Activated CD8-positive, alpha-beta memory T cell treated with anti-CD3 and anti-CD28 coated beads for 36 hours (primary cell): Measurements from ENCODE around the gene RBM10. TPM values are rescaled to one million over a fixed set of nuclear protein-coding genes. Genes with fewer than 3 reads are reported as not detected.
"Not testable (repeated sequence)": the region's sequence is repeated elsewhere in the genome, so short reads cannot be mapped to it uniquely, and the experiment has no call there.

Experiments
- CTCF ChIA-PET: fragments of 350-600 bp; sonication (Branson Sonifier 250); formaldehyde crosslinking; loops from one replicate; lab custom pipeline; 2021; ENCODE audit warnings: antibody characterized with exemption; lab: Charles Lee
- POLR2A ChIA-PET: fragments of 350-600 bp; sonication (Branson Sonifier 250); formaldehyde crosslinking; loops from one replicate; lab custom pipeline; 2021; ENCODE audit warnings: antibody characterized with exemption; lab: Charles Lee
- total RNA-seq, 2 experiments: library from RNA; stranded (reverse); gene quantifications; one replicate each; pipeline ENCODE4 v1.2.3, GENCODE V29; 2021

Gene RBM10, protein sequence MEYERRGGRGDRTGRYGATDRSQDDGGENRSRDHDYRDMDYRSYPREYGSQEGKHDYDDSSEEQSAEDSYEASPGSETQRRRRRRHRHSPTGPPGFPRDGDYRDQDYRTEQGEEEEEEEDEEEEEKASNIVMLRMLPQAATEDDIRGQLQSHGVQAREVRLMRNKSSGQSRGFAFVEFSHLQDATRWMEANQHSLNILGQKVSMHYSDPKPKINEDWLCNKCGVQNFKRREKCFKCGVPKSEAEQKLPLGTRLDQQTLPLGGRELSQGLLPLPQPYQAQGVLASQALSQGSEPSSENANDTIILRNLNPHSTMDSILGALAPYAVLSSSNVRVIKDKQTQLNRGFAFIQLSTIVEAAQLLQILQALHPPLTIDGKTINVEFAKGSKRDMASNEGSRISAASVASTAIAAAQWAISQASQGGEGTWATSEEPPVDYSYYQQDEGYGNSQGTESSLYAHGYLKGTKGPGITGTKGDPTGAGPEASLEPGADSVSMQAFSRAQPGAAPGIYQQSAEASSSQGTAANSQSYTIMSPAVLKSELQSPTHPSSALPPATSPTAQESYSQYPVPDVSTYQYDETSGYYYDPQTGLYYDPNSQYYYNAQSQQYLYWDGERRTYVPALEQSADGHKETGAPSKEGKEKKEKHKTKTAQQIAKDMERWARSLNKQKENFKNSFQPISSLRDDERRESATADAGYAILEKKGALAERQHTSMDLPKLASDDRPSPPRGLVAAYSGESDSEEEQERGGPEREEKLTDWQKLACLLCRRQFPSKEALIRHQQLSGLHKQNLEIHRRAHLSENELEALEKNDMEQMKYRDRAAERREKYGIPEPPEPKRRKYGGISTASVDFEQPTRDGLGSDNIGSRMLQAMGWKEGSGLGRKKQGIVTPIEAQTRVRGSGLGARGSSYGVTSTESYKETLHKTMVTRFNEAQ
- 10 to 100 TPM; 67.1 to 68.1 TPM for total RNA-seq

DNA sequence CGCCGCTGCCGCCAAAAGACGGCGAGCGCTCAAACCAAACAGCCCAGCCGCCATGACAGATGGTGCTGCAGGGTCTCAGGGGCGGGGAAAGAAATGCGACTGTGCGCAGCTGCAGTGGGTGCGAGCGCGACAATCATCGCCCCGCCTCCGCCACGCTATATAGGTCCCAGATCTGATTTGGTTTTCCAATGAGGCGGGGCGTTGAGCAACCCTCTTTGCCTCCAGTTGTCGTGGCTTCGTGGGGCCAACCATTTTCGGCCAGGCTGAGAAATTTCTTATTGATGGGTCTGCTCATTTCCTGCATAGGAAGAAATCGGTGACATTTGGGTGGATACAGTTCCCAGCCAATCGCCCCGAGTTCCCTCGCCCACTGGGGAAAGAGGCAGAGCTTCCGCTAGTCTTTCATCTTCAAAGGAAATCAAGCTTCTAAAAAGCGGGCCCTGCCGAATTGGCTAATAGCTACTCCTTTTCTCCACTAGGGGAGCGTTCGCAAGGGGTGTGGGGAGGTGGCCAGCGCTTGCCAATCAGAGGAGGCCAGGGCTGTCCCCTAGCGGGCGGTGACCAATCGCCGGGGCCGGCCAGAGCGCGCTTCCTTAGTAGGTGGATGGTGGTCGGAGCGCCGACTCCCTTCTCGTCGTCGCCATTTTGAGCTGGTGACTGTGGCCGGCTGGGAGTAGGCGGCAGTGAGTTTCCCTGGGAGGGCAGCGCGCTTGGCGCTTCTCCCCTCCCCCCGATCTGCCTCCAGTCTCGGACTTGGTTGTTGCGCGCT is at the start of gene RBM10, which contains the start of gene NDUFB11:
RBM10 (plus strand) TSS at position 596 of the 769 bp plus-strand sequence. CDS start 2,261 bp downstream, outside the sequence.
NDUFB11 (minus strand) TSS at position 77 of the 769 bp plus-strand sequence; CDS start at position 54, 23 bp downstream.
- CTCF ChIA-PET, result interaction anchor here (1.1 to 1.5 kb wide), 5 partner anchors 9 to 378 kb away, joined by 3 to 7 read pairs (median 4); no protein-coding TSS in a partner anchor
- POLR2A ChIA-PET, result interaction anchor here (0.6 to 2.9 kb wide), 6 partner anchors 10 to 514 kb away, joined by 3 to 18 read pairs (median 5); partner anchors contain the start of gene UXT

DNA sequence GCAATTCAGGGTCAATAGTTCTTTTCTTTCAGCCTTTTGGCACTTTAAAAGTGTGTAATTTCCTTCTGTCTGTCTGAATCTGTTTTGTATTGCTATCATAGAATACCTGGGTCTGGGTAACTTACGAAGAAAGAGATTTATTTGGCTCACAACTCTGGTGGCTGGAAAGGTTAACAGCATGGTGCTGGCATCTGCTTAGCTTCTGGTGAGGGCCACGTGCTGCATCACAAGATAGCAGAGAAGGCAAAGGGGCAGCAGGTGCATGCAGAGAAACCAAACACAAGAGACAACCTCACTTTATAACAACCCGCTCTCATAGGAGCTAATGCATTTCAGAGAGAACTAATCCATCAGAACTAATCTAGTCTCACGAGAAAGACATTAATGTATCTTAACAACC is 48.0 kb upstream of the RBM10 start:
- CTCF ChIA-PET, result no interaction called here
- POLR2A ChIA-PET, result no interaction called here

DNA sequence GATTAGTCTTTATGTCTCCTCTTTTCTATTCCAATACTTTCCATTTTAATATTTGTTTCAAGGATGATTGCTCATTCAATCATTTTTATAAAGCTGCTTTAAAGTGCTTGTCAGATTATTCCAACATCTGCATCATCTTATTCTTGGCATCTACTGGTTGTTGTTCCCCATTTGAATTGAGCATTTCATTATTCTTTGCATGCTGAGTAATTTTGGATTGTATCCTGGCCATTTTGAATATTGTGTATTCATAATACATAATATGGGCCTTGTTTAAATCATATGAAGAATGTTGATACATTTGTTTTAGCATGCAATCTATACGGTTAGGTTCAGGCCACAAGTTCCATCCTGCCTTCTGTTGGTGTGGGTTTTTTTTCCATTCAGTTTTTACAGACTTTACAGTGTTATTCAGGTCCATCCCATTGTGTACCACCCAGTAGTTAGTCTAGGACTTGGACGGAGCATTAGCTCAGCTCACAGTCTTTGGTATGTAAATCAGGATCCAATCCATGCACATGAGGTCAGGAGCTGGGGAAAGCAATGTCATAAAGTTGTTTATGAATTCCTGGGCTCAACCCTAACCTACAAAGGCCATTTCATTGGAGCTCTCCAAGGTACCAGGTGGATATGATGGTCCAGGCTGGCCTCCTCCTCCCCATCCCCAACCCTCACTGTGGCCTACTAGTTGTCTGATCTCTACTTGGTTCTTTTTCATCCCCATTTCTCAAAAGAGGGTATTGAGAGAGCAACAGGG is 46.5 kb upstream of the RBM10 start:
- ChIA-PET POLR2A (no interaction called here), CTCF (no interaction called here)

DNA sequence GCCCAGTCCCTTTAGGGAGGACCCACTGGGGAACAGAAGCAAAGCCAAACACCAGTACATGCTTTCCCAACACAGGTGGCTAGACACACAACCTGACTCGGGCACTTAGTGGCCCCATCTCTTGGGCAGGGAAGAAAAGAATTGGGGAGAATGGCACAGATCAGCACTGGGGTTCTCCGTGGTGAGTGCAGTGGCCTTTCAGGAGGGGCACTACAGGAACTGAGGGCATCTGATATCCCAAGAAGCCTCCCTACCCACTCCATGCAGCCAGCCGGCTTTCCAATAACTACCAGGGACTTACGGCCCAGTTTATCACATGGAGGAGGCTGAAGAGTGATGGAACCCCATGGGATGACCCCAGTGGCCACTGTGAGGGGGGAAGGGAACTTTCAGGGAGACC is 43.8 kb upstream of the RBM10 start:
- ChIA-PET POLR2A (no interaction called here), CTCF (no interaction called here)

DNA sequence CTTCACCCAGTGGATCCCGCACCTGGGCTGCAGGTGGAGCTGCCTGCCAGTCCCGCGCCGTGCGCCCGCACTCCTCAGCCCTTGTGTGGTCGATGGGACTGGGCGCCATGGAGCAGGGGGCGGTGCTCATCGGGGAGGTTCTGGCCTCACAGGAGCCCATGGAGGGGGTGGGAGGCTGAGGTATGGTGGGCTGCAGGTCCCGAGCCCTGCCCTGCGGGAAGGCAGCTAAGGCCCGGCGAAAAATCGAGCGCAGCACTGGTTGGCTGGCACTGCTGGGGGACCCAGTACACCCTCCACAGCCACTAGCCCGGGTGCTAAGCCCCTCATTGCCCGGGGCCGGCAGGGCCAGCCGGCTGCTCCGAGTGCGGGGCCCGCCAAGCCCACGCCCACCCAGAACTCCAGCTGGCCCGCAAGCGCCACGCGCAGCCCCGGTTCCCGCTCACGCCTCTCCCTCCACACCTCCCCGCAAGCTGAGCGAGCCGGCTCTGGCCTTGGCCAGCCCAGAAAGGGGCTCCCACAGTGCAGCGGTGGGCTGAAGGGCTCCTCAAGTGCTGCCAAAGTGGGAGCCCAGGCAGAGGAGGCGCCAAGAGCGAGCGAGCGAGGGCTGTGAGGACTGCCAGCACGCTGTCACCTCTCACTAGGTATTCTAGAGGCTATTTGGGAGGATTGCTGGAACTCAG is 33.9 kb upstream of the RBM10 start:
- CTCF ChIA-PET, POLR2A ChIA-PET: not testable (repeated sequence)

DNA sequence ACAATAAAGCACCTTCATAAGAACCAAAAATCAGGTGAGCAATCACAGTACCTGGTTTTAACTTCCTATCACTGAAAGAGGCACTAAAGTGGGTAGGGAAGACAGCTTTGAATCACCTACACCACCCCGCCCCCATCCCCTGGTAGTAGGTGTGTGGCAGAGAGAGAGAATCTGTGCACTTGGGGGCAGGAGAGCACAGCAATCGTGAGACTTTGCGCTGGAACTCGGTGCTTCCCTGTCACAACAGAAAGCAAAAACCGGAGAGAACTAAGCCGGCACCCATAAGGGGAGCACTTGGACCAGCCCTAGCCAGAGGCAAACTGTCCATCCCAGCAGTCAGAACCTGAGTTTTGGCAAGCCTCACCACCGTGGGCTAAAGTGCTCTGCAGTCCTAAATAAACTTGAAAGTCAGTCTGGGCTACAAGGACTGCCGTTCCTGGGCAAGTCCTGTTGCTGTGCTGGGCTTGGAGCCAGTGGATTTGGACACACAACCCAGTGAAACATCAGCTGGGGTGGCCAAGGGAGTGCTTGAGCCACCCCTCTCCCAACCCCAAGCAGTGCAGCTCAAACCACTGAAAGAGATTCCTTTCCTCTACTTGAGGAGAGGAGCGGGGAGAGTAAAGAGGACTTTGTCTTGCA is 32.6 kb upstream of the RBM10 start:
- ChIA-PET CTCF (no interaction called here), POLR2A (no interaction called here)

DNA sequence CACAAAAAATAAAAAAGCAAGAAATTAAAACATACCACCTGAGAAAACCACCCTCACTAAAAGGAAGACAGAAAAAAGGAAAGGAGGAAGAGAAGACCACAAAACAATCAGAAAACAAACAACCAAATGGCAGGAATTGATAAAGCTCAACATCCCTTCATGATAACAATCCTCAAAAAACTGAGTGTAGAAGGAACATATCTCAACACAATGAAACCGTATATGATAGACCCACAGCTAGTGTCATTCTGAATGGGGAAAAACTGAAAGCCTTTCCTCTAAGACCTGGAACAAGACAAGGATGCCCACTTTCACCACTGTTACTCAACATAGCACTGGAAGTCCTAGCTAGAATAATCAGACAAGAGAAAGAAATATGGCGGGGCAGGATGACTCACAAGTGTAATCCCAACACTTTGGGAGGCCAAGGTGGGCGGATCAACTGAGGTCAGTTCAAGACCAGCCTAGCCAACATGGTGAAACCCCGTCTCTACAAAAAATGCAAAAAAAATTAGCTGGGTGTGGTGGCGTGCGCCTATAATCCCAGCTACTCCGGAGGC is 28.4 kb upstream of the RBM10 start:
- CTCF ChIA-PET, POLR2A ChIA-PET: not testable (repeated sequence)

DNA sequence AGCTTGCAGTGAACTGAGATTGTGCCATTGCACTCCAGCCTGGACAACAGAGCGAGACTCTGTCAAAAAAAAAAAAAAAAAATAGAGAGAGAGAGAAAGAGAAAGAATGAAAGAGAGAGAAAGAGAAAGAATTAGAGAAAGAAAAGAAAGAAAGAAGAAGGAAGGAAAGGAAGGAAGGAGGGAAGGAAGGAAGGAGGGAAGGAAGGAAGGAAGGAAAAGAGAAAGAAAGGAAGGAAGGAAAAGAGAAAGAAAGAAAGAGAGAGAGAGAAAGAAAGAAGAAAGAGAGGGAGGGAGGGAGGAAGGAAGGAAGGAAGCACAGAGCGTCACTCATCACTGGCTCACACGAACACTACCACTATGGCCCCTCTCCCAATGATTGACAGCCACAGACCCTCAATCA is 20.6 kb upstream of the RBM10 start:
- CTCF ChIA-PET, POLR2A ChIA-PET: not testable (repeated sequence)

DNA sequence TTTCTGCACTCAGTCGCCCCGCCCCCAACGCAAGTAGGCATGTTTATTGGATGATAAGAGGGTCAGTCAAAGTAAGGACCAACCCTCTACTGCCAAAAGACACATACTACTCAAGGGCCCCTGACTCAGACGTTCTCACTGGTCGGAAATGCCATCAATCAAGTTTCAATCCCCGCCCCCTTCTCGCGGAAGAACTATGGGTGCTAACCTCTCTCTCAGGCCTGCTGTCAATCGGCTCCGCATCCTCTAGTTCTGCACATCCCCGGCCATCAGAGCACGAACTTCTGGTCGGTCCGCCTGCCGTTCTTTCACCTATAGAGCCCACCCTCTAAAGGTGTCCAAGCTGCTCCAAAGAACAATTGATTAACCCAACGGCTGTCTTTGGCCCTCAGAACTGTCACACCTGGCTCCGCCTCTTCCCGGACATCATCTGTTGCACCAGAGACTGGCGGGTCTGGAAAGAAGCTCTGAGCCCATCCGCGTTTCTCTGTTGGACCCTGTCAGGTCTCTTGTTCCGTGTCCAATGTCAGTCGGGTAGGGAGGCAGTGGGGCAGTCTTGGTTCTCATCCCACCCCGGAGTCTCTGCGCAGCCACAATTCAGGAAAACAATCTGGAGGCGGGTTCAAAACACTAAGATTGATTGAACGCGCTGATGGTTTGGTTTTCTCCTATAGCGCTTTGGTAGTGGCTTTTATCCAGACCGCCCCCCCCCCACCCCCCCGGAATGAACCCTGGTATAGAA is 15.7 kb upstream of the RBM10 start:
- ChIA-PET CTCF (no interaction called here), POLR2A (interaction anchor here (0.6 to 2.6 kb wide), 4 partner anchors 10 to 62 kb away, joined by 3 to 18 read pairs (median 4); partner anchors contain the start of genes NDUFB11 and RBM10)

DNA sequence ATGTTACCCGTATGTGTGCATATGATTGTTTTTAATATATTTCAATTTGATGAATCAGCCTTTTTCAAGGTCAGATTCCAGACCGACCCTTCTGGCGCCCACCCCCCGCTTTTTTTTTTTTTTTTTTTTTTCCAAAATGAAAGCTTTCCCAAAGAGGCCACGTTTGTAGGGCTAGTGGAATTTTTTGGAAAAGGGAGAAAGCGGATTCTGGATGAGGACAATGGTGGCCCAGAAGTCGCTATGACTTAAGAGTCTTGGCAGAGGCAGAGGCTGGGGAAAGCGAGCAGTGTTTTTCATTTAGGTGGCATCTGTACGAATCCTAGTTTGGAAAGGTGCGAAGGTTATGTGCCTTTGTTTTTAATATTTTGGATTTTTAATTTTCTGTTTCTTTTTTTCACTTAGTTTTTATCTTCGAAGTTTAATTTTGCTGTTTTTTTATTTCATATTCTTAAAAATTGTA is 15.1 kb upstream of the RBM10 start:
- ChIA-PET POLR2A (interaction anchor here (0.6 to 2.6 kb wide), 4 partner anchors 10 to 61 kb away, joined by 3 to 18 read pairs (median 4); partner anchors contain the start of genes NDUFB11 and RBM10), CTCF (no interaction called here)

DNA sequence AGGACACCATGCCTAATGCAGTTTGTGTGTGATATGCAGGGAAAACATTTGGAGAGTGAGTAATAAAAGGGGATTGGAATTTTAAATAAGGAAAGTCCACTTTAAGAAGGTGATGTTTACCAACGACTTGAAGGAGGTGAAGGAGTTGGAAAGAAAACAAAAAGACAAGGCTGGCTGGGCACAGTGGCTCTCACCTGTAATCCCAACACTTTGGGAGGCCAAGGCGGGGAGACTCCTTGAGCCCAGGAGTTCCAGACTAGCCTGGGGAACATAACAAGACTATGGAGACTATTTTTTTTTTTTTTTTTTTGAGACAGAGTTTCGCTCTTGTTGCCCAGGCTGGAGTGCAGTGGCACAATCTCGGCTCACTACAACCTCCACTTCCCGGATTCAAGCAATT is 11.5 kb upstream of the RBM10 start:
- ChIA-PET POLR2A (no interaction called here), CTCF (no interaction called here)

DNA sequence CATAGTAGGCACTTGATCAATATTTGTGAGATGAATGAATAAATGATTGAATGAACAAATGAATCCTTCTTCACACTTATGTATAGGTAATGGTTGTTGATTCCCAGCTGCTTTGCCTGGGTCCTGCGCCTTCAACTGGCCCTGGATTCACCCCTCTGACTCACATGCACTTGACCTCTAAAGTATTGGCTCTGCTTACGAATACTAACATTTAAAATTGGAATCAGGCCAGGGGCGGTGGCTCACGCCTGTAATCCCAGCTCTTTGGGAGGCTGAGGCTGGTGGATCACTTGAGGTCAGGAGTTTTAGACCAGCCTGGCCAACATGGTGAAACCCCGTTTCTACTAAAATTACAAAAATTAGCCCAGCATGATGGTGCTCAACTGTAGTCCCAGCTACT is 9.4 kb upstream of the RBM10 start:
- CTCF ChIA-PET, POLR2A ChIA-PET: not testable (repeated sequence)

DNA sequence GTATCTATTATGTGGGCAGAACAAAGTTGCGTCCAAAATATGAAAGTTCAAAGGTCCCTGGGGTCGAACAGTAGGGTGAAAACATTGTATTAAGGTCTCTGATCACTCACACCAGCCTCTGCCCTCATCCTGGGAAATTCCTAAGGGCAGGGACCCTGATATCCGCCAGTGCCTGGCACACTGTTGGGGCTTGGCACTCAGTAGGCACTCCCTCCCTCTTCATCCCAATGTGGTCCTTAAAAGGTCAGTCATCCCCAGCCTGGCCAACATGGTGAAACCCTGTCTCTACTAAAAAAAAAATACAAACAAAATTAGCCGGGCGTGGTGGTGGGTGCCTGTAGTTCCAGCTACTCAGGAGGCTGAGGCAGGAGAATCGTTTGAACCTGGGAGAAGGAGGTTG is 6.8 kb upstream of the RBM10 start:
- ChIA-PET CTCF (no interaction called here), POLR2A (no interaction called here)

DNA sequence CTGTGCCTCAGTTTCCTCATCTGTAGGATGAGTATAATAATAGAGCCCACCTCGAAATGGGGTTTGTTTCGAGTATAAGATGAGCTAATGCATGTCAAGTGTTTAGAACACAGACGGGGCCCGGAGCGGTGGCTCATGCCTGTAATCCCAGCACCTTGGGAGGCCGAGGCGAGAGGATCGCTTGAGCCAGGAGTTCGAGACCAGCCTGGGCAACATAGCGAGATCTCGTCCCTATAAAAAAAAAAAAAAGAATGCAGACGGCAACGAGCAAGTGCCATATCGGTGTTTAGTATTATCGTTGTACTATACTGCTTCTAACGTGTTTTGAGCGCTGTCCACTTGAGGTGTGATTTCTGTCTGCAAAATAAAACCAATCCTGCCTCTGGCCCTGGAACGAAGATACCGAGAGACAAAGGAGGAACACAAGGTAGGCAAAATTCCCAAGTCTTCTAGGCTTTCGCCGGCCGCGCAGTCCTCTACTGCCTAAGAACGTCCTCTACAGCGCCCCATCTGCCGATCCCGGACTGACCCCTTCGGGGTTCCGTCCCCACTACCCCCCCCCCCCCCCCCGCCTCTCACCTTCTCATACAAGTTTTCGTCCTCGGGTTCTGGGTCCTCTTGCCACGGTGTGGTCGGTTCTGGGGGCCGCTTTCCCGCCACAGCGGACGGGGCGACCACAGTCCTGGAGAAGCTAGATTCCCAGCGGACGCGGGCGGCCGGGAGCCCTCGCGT is 961 bp upstream of the RBM10 start:
- POLR2A ChIA-PET, result interaction anchor here (0.7 to 2.9 kb wide), 4 partner anchors 9 to 123 kb away, joined by 5 to 18 read pairs (median 6); no protein-coding TSS in a partner anchor
- CTCF ChIA-PET, result interaction anchor here (0.7 to 1.5 kb wide), 5 partner anchors 9 to 379 kb away, joined by 3 to 7 read pairs (median 3); no protein-coding TSS in a partner anchor

DNA sequence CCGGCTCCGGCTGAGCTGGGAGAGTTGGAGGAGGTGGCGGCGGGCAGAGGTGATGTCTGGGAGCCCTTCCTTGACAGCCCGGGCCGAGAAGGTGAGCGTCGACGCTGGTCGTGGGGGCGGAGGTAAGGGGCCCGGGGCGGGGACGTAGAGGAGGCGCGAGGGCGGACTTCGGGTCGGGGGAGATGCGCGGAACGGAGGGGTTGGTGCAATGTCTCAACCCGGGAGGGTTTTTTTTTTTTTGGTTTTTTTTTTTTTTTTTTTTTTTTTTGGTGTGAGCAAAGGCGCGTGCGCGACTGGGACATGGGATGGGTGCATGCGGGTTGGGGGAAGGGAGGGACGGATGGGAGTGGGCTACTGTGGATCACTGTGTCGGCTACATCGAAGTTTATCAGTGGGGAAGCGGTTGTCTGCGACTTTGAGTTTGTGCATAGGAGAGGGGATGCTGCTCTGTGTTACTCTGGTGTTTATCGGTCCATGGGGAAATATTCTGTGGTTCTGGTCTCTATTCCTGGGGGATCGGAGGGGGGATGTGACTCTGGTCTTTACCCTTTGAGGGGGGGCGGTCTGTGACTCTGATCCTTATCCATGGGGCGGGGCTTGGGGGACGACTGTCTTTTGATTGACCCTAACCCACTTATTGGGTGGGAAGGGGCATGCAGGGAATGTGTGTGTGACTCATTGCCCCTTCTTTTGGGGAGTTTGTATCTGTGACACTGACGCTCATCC is 537 bp downstream of the RBM10 start:
- POLR2A ChIA-PET, result interaction anchor here (0.6 to 2.9 kb wide), 5 partner anchors 17 to 514 kb away, joined by 3 to 18 read pairs (median 5); partner anchors contain the start of gene UXT
- CTCF ChIA-PET, result interaction anchor here (1.1 to 1.5 kb wide), 5 partner anchors 8 to 377 kb away, joined by 3 to 7 read pairs (median 4); no protein-coding TSS in a partner anchor
